HL-60 (cell line): ENCODE results near the gene TTLL1.

Experiments
- DNase-seq, 2 experiments: peaks; one replicate each; pipeline ENCODE4 v3.0.0-alpha.2; 2010 to 2020; ENCODE audit warnings: low read depth in 1 of 2, low spot score in 1 of 2
- H3K27ac ChIP-seq: fragments of 250-450 bp; sonication (Bioruptor Pico); replicated peaks from 2 replicates; pipeline ENCODE4 v1.5.1; 2020; ENCODE audit warnings: mild to moderate bottlenecking, moderate library complexity
- H3K27me3 ChIP-seq: fragments of 250-450 bp; sonication (Bioruptor Pico); 2 replicates; pipeline ENCODE4 v1.5.1; 2021; ENCODE audit warnings: mild to moderate bottlenecking, moderate library complexity; ENCODE audit not compliant: insufficient read depth, poor library complexity, severe bottlenecking
- H3K4me3 ChIP-seq: replicated peaks from 2 replicates; pipeline ENCODE4 v1.5.1; 2011; ENCODE audit warnings: mild to moderate bottlenecking, control low read depth, low read length; ENCODE audit not compliant: insufficient read depth
- GABPA ChIP-seq: IDR thresholded peaks from 2 replicates; pipeline ENCODE4 v1.6.1; 2012; ENCODE audit warnings: low read depth
- POLR2AphosphoS5 ChIP-seq: IDR thresholded peaks from 2 replicates; pipeline ENCODE4 v1.6.1; 2012; ENCODE audit warnings: low read depth
- SPI1 ChIP-seq: IDR thresholded peaks from 2 replicates; pipeline ENCODE4 v1.6.1; 2012; ENCODE audit warnings: low read depth, mild to moderate bottlenecking, borderline replicate concordance
- TF ChIP-seq, protein P1 (sequence below): IDR thresholded peaks from 2 replicates; pipeline ENCODE4 v1.6.1; 2012; ENCODE audit warnings: low read depth; ENCODE audit not compliant: insufficient replicate concordance
- TF ChIP-seq, protein P2 (sequence below): IDR thresholded peaks from one replicate; pipeline ENCODE4 v1.5.1; 2011; ENCODE audit warnings: low read length, control low read depth, inconsistent platforms; ENCODE audit not compliant: insufficient read depth

Gene TTLL1

DNA sequence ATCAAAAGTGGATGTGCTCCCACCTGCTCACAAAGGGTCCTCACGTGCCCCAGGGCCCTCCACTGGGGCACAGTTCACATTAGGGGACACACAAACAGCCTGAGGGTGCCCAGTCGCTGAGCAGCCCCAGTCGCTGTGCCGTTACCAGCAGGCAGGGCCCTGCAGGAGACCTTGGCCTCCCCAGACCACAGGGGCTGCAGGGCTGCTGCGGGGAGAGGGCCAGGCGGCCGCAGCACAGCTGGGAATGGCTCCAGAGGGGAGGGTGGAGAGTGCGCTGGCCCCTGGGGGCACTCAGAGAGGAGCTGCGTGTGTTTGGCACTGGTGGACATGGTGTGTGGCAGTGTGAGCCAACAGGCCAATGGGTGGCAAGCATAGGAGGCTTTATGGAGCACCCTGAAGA lies 53.9 kb downstream of the TTLL1 start:
- TF ChIP-seq, protein P1, sequence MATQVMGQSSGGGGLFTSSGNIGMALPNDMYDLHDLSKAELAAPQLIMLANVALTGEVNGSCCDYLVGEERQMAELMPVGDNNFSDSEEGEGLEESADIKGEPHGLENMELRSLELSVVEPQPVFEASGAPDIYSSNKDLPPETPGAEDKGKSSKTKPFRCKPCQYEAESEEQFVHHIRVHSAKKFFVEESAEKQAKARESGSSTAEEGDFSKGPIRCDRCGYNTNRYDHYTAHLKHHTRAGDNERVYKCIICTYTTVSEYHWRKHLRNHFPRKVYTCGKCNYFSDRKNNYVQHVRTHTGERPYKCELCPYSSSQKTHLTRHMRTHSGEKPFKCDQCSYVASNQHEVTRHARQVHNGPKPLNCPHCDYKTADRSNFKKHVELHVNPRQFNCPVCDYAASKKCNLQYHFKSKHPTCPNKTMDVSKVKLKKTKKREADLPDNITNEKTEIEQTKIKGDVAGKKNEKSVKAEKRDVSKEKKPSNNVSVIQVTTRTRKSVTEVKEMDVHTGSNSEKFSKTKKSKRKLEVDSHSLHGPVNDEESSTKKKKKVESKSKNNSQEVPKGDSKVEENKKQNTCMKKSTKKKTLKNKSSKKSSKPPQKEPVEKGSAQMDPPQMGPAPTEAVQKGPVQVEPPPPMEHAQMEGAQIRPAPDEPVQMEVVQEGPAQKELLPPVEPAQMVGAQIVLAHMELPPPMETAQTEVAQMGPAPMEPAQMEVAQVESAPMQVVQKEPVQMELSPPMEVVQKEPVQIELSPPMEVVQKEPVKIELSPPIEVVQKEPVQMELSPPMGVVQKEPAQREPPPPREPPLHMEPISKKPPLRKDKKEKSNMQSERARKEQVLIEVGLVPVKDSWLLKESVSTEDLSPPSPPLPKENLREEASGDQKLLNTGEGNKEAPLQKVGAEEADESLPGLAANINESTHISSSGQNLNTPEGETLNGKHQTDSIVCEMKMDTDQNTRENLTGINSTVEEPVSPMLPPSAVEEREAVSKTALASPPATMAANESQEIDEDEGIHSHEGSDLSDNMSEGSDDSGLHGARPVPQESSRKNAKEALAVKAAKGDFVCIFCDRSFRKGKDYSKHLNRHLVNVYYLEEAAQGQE = no peak
- TF ChIP-seq SPI1 (no peak), POLR2AphosphoS5 (no peak), GABPA (no peak)
- TF ChIP-seq, protein P2, sequence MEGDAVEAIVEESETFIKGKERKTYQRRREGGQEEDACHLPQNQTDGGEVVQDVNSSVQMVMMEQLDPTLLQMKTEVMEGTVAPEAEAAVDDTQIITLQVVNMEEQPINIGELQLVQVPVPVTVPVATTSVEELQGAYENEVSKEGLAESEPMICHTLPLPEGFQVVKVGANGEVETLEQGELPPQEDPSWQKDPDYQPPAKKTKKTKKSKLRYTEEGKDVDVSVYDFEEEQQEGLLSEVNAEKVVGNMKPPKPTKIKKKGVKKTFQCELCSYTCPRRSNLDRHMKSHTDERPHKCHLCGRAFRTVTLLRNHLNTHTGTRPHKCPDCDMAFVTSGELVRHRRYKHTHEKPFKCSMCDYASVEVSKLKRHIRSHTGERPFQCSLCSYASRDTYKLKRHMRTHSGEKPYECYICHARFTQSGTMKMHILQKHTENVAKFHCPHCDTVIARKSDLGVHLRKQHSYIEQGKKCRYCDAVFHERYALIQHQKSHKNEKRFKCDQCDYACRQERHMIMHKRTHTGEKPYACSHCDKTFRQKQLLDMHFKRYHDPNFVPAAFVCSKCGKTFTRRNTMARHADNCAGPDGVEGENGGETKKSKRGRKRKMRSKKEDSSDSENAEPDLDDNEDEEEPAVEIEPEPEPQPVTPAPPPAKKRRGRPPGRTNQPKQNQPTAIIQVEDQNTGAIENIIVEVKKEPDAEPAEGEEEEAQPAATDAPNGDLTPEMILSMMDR = no peak
- no peak overlapping the region for H3K4me3 ChIP-seq
- no peak for DNase-seq
- no peaks in the 10 kb centered on the region for H3K27me3 ChIP-seq
- H3K27ac ChIP-seq = no peak overlapping the region

DNA sequence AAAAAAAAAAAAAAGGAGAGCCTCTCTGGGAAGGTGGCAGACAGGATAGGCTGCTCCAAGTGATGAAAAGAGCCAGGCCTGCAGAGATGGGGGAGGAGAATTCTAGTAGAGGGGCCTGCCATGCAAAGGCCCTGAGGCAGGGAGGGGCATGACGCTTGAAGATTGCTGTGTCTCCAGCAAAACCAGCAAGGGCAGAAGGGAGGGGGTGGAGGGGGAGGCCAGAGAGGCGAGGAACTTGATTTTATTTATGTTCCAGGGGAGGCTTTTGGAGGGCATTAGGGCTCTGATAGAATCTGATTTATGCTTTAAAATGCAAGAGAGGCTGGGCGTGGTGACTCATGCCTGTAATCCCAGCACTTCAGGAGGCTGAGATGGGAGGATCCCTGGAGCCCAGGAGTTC lies 57.6 kb downstream of the TTLL1 start:
- Histone ChIP-seq H3K27ac (no peak overlapping the region), H3K27me3 (no peaks in the 10 kb centered on the region), H3K4me3 (no peak overlapping the region)
- DNase-seq = no peak
- no peak for TF ChIP-seq GABPA
- TF ChIP-seq, protein P2 = no peak
- TF ChIP-seq, protein P1 = no peak
- no peak for TF ChIP-seq POLR2AphosphoS5
- TF ChIP-seq SPI1 = no peak

DNA sequence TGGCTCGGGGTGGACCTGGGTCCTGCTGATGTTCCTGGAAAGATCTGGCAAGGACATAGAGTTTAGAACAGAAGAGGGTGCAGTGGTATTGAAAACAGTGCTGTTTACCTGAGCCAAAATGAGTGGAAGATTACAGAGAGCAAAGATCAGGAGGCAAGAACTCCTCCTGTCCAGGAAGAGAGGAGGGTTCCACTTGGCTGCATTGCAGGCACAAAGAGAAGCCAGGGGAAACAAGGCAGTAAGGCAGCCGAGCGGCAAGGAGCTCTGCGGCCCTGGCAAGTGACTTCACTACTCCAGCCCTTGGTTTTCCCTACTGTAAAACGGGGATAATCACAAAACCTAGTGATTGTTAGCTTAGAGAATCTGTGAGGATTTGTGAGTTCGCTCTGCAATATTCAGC lies 70.6 kb downstream of the TTLL1 start:
- Histone ChIP-seq H3K27me3 (no peaks in the 10 kb centered on the region), H3K4me3 (no peak overlapping the region), H3K27ac (no peak overlapping the region)
- TF ChIP-seq, protein P2 = no peak
- no peak for TF ChIP-seq POLR2AphosphoS5
- TF ChIP-seq, protein P1 = no peak
- TF ChIP-seq GABPA = no peak
- TF ChIP-seq SPI1 = no peak
- DNase-seq = no peak
